NCI-H1105 (cell line): ENCODE measurements around the gene ITGA4.
"Not testable (repeated sequence)": the region's sequence is repeated elsewhere in the genome, so short reads cannot be mapped to it uniquely, and the experiment has no call there.

Experiments
- DNase-seq: peaks from one replicate; lab custom pipeline; 2025; lab: John Stamatoyannopoulos, UW

Gene ITGA4

DNA sequence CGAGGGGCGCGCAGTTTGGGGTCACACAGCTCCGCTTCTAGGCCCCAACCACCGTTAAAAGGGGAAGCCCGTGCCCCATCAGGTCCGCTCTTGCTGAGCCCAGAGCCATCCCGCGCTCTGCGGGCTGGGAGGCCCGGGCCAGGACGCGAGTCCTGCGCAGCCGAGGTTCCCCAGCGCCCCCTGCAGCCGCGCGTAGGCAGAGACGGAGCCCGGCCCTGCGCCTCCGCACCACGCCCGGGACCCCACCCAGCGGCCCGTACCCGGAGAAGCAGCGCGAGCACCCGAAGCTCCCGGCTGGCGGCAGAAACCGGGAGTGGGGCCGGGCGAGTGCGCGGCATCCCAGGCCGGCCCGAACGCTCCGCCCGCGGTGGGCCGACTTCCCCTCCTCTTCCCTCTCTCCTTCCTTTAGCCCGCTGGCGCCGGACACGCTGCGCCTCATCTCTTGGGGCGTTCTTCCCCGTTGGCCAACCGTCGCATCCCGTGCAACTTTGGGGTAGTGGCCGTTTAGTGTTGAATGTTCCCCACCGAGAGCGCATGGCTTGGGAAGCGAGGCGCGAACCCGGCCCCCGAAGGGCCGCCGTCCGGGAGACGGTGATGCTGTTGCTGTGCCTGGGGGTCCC lies at the start of gene ITGA4:
TSS of gene ITGA4 (plus strand) at position 266 of the 620 bp plus-strand sequence. CDS start at position 535, 269 bp downstream.
- no peak for DNase-seq

DNA sequence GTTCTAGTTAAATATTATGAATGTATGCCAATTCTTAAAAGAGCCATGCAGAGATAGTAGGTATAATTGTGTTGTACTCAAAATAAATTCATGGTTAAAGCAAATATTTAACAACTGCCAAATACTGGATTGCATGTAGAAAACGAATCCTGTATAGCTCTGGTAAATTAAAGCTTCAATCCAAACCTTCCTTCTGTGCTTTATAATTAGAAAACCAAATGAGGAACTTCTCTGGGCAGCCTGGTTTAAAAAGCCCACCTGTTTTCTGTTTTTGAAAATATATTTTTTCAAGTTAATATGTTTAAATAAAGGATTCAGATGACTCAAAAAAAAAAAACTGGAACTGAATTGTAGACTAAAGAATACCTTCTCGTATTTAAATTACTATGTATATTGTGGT lies 48.3 kb upstream of the ITGA4 start:
- DNase-seq: no peak

DNA sequence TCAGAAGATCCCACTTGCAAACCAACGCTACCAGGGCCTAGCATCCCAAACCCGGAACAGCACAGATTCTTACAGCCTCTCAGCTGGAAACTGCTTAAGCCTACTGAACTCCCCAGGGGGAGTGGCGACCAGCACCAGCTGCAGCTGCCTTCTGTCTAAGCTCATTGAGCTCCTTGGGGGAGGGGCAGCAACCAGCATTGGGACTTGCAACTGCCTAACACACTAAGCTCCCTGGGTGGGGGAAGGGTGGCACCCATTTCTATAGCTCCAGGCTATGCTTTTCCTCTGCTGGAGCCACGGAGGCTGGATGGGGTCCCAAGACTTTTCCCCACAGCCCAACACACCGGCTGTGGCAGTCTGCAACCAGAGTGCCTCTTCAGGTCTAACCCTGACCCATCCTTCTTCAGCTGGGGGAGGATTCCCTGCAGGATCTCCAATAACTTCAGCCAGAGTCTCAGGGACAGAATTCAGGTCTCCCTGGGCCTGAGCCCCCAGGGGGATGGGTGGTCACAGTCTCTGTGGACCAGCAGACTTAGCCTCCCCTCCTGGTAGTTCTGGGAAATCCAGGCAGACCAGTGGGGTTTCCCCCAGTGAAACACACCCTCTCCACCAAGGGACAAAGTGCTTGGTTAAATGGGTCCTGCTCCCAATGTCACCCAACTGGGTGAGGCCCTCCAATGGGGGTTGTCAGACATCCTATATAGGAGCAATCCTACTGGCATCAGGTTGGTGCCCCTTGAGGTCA lies 45.9 kb upstream of the ITGA4 start:
- DNase-seq: peak; percentile 58

DNA sequence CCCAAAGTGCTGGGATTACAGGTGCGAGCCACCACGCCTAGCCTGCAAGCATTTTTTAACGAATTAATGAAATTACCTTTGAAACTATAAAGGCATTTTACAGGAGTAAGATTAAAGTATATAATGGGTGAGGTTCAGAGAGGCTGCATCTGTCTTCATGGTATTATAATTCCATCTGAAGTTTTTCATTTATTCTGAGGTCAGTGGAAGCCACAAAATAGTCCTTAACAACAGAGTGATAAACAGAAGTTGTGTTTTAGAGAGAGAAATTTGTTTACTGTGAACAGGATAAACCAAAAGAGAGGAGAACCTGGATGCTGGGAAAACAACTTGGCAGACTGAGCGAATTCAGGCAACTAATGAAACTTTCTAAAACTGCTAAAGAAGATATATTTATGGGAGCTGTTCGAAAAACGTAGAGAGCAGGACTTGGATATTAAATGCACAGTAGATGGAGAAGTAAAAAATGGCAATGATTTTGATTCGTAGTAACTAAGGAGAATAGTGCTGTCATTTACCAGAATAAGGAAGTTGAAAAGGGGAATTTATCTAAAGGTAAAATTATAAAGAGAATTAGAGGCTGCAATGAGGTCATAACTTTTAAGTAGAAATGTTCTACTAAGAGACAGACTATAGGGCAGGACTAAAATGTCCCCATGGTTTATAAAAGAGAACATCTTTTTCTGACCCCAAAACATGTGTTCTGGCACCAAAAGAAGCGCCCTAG lies 37.9 kb upstream of the ITGA4 start:
- DNase-seq: no peak

DNA sequence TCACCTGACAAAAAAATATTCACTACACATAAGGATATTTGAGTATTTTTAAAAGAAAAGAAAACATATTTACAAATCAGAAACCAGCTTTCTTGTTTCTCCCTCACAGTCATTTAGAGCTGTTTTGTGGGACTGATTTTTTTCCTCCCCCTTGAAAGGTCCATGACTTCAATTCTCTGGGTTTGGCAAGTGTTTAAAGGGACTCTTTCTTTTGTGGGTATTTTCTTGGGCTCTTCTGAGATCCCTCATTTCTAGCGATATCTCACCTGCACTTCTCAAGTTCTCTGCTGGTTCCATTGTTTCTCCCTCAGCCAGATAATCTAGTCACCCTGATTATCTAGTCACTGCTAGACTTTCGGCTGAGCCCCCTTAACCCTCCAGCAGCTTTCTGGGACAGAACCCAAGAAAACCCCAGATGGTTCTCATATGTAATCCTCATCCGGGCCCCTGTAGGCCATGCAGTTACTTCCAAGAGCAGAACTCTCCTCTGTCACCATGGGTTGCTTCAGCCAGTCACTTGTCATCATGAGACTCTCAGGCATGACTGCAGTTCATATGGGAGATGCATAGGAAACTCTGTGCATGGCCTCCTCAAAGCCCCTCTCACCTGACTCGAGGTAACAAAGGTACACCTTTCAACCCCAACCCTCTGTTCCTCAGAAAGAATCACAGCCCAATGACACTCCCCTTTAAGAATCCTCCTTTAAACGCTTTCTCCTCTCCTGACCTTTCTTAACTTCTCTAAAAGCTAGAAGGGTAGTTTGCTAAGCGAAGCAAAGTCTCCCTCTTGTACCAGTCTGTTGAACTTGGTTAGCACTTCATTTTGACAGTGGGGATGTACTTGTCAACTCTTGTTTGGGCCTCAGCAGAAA lies 36.7 kb upstream of the ITGA4 start:
- no peak for DNase-seq

DNA sequence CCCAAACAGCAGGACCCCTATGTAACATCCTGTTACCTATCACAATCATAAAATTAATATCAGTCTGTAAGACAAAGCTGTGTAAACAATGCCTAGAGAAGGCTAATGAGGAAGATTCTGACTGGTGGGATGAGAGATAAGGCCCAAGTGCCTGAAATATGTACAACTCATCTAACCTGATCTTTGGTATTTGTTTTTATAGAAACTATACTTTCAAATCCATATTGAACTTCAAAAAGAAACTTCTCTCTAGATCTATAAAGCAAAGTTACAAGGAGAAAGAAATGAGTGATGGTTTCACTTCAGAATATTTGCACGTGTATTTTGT lies 36.1 kb upstream of the ITGA4 start:
- no peak for DNase-seq

DNA sequence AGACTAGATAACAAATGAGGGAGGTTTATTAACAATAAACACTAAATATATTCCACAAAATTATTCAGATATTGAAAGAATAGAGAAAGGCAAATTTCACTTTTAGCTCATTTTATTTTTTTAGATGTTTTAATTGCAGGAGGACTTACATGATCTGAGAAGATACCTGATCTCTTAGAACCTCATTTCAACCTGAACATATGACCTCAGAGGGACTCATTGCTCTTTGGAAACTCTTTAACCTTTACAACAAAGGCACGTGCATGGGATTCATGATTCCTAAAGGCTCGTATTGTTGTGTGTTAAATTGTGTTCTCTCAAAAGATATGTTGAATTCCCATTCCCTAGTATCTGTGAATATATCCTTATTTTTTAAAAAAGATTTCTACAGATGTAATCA lies 35.7 kb upstream of the ITGA4 start:
- no peak for DNase-seq

DNA sequence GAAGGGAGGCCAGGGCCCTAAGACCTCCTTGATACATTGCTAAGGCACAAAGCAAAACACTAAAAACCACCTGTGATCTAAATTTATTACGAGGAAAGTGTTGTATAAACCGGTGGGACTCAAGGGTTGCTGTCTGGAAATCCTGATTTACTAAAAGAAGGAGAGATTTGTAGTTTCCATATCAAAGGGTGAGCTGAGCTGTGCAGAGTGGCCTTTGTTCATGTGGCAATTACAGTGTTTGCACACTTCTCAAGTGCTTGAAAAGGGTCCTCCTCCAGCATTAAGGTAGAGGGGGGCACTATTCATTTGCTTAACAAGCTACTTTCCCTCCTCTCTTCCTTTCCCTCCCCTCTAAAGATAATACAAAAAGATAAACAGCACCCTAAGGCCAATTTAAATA lies 30.5 kb upstream of the ITGA4 start:
- peak; percentile 70 for DNase-seq

DNA sequence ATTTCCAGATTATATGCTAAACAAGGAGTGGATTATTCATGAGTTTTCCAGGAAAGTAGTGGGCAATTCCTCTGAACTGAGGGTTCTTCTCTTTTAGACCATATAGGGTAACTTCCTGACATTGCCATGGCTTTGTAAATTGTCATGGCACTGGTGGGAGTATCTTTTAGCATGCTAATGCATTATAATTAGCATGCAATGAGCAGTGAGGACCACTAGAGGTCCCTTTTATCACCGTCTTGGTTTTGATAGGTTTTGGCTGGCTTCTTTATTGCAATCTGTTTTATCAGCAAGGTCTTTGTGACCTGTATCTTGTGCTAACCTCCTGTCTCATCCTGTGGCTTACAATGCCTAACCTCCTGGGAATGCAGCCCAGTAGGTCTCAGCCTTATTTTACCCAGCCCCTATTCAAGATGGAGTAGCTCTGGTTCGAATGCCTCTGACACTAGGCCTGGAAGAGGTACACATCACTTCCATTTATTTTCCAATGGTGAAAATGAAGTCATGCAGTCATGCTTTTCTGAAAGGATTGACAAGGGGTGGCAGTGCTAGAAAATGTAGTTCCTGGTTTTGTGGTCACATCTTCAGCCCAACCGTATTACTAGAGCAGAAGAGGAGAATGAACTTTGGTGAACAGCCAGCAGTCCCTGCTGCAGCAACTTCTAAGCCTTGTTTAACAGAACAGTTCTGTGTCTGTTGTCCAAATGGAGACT lies 26.6 kb upstream of the ITGA4 start:
- no peak for DNase-seq

DNA sequence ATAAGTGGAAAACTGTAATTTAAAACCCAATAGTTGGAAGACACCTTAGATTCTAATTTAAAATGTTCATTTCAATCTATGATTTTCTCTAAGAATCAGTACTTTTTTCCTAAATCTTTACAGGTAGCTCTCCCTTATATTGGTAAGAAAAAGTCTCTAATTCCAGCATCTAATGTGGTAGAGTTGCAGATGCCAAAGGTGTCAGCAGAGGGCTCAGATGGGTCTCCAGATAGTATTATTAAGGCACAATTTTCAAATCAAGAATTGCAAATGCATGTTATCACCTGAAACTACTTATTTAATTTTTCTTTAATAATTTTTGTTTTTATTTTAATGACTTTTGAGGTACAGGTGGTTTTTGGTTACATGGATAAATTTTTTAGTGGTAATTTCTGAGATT lies 25.5 kb upstream of the ITGA4 start:
- no peak for DNase-seq

DNA sequence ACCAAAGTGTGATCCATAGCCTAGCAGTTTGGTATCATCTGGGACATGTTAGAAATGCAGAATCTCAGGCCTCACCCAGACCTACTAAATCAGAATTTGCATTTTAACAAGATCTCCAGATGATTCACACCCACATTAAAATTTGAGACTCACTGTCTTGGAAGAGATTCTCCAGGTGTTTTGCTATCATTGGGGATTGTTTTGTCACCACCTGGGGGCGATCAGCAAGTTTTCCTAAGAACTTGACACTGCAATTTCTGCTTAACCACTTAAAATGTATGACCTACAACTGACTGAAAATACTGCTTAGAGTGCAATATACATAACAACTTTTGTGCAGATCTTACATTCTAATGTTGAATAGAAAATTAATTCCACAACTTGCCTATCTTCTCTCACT lies 18.9 kb upstream of the ITGA4 start:
- no peak for DNase-seq

DNA sequence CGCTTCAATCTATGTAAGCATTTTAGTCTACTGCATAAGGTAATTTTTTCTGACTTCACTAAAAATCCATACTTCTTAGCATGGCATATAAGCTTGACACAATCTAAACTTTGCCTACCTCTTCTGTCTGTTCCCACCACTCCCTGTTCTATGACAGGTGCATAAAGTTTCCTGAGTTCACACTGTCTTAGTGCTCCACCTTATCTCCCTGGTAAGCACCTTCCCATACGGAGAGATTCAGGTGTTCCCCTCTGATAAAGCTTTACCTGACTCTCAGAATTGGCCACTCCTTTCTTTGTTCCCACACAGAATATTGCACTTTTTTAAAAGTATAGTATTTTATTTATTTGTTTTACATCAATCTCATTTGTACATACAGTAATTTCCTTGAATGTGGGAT lies 16.8 kb upstream of the ITGA4 start:
- no peak for DNase-seq

DNA sequence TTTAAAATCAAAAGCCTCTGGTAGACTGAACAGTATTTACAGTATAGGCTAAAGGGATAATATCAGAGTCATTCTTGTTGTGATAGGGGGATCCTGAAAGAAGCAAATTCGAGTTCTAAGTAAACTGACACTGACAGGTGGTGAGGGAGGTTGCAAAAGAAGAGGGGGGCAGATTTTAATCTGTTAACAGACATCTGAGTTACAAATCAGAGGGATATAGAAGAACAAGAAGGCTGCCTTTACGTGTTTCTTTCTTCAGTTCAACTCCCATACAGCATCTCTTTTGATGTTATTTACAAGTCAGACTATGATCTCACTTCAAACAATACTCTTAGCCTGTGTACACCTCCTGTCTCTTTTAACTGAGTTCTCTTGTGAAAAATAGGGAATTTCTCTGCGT lies 16.3 kb upstream of the ITGA4 start:
- no peak for DNase-seq

DNA sequence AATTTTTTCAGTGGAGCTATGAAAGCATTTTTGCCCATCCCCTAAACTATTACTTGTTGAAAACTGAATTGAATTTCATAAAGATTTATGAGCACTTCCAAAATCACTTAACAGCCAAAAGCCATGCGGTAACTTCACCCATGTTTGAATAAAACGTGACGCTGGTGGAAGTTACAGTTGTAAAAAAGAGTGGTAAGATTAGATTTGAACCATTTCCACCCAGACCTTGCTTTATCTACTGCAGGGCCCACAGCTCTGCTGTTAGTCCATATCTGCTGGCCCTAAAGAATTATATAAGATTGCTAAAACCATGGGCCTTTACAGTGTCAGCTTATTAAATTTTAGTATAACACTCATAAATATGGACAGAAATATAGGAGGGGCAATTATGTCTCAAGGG lies 15.5 kb upstream of the ITGA4 start:
- no peak for DNase-seq

DNA sequence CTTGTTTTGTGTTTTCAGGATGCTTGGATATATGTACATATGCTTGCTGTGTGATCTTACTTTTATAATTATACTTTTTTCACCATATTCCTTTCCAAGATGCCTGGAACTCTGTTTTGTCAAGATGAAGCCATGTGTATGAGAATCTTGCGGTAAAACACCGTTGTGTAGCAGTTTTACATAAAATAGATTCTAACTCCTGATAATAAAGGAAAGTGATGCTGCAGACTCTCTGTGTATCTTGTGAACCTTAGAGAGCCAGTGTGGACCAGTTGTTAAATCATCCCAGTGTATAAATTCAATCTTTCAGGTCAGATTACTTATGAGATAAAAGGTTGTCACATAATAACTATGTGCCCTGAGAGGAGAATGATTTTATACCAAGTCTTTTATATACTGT lies 12.5 kb upstream of the ITGA4 start:
- DNase-seq: no peak

DNA sequence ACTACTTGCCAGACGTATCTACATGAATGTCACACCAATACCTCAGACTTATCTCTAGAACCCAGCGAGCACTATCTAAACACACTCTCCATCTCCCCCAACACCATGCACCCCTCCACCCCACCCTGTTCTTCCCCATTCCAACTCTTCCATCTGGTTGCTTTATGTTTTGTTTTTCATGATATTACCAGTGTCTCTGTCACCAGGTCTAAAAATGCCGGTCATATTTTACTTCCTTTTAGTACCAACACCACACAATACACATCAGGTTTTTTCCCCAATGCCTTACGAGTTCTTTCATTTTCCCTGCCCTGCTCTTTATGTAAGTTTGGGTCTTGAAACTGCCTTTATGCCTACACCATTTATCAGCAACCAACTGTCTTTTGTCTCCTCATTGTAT lies 10.2 kb upstream of the ITGA4 start:
- no peak for DNase-seq

DNA sequence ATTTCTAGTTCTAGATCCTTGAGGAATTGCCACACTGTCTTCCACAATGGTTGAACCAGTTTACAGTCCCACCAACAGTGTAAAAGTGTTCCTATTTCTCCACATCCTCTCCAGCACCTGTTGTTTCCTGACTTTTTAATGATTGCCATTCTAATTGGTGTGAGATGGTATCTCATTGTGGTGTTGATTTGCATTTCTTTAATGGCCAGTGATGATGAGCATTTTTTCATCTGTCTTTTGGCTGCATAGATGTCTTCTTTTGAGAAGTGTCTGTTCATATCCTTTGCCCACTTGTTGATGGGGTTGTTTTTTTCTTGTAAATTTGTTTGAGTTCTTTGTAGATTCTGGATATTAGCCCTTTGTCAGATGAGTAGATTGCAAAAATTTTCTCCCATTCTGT lies 7.9 kb upstream of the ITGA4 start:
- not testable (repeated sequence) for DNase-seq

DNA sequence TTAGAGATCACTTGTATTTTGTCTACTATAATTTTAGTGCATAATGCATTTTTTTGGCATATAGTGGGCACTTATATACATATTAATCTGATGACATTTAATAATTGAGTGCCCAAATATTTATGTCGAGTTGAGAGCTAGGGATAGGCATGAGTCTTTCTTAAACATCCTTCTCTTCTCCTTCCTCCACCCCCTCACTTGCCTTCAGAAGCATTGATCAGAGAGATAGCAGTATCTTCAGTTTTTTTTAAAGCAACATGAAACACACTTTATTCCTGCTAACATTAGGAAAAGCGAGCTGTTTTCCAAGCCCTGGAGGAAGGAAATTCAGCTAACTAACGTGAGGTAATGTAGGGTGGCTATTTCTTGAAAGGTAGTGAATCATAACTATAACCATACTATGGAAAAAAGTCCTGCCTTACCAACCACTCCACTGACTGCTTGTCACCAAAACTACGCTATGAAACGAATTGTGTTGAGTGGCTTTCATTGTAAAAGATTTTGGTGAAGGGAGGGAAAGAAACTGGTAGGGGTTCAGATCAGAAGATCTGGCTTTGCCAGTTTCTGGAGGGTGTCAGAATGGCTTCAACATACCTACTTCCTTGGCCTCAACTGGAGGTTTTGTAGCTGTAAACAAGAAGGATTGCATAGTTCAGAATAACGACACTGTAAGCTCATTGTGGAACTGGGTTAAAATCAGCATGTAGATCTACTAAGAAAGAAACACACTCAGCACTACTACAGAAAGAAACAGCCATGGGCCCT lies 2.3 kb upstream of the ITGA4 start:
- DNase-seq: no peak

DNA sequence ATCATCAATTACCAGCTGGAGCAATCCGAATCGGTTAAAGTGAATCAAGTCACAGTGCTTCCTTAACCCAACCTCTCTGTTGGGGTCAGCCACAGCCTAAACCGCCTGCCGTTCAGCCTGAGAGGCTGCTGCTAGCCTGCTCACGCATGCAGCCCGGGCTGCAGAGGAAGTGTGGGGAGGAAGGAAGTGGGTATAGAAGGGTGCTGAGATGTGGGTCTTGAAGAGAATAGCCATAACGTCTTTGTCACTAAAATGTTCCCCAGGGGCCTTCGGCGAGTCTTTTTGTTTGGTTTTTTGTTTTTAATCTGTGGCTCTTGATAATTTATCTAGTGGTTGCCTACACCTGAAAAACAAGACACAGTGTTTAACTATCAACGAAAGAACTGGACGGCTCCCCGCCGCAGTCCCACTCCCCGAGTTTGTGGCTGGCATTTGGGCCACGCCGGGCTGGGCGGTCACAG lies 496 bp upstream of the ITGA4 start:
- DNase-seq: no peak

DNA sequence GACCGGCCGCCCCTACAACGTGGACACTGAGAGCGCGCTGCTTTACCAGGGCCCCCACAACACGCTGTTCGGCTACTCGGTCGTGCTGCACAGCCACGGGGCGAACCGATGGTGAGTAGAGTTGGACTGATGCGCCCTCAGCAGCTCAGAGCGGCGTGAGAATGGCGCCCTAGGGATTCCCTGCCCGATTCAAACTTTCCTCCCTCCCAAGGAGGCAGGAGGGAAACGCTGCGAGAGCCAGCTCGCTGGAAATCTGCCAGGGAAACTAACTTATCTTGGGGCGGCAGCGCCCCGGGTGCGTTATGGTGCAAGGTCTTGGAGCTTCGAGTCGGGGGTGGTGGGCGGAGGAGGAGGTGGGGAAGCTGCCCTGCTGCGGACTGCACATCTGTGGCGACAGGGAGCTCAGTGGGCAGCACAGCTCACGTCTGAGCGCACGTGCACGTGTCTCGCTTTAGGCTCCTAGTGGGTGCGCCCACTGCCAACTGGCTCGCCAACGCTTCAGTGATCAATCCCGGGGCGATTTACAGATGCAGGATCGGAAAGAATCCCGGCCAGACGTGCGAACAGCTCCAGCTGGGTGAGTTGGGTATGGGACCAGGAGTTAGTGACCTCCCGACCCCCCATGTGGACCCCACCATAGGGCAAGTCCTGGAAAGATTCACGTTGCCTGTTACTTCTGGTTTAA lies 697 bp downstream of the ITGA4 start:
- no peak for DNase-seq
